MM.1S (cell line): ENCODE data around the gene FKBP14.
"Not testable (repeated sequence)": the region's sequence is repeated elsewhere in the genome, so short reads cannot be mapped to it uniquely, and the experiment has no call there.

ENCODE experiments used
- DNase-seq: peaks from one replicate; pipeline ENCODE4 v3.0.0-alpha.2; 2015
- H2AFZ ChIP-seq: fragments of 300-600 bp; sonication (generic); 2 replicates; pipeline ENCODE4 v1.6.0; 2016; ENCODE audit warnings: antibody characterized with exemption, low read length
- H3F3A ChIP-seq: fragments of 300-600 bp; sonication (generic); 2 replicates; pipeline ENCODE4 v1.6.1; 2016; ENCODE audit warnings: mild to moderate bottlenecking, antibody characterized with exemption, low read length, moderate library complexity, mixed read lengths; ENCODE audit not compliant: insufficient read depth
- H3K27ac ChIP-seq: fragments of 300-600 bp; sonication (generic); 2 replicates; pipeline ENCODE4 v1.5.1; 2016; ENCODE audit warnings: mild to moderate bottlenecking, low read length
- H3K27me3 ChIP-seq: fragments of 300-600 bp; sonication (generic); replicated peaks from 2 replicates; pipeline ENCODE4 v1.6.0; 2016; ENCODE audit warnings: low read length; ENCODE audit not compliant: insufficient read depth
- H3K36me3 ChIP-seq: fragments of 300-600 bp; sonication (generic); replicated peaks from 2 replicates; pipeline ENCODE4 v1.6.1; 2016; ENCODE audit warnings: mild to moderate bottlenecking, low read length, mixed read lengths; ENCODE audit not compliant: insufficient read depth
- H3K4me1 ChIP-seq: fragments of 300-600 bp; sonication (generic); 2 replicates; pipeline ENCODE4 v1.6.1; 2016; ENCODE audit warnings: low read length, mixed read lengths
- H3K4me2 ChIP-seq: fragments of 300-600 bp; sonication (generic); 2 replicates; pipeline ENCODE4 v1.6.0; 2016; ENCODE audit warnings: low read depth, low read length
- H3K4me3 ChIP-seq: fragments of 300-600 bp; sonication (generic); 2 replicates; pipeline ENCODE4 v1.5.1; 2016; ENCODE audit warnings: low read length, mixed read lengths
- H3K79me2 ChIP-seq: fragments of 300-600 bp; sonication (generic); 2 replicates; pipeline ENCODE4 v1.6.1; 2016; ENCODE audit warnings: mixed run types, low read length, mixed read lengths
- H3K9ac ChIP-seq: fragments of 300-600 bp; sonication (generic); 2 replicates; pipeline ENCODE4 v1.6.1; 2016; ENCODE audit warnings: low read length, mixed read lengths
- H3K9me2 ChIP-seq: fragments of 300-600 bp; sonication (generic); replicated peaks from 2 replicates; pipeline ENCODE4 v1.6.1; 2016; ENCODE audit warnings: mild to moderate bottlenecking, low read length, mixed read lengths; ENCODE audit not compliant: insufficient read depth
- H3K9me3 ChIP-seq: fragments of 300-600 bp; sonication (generic); replicated peaks from 2 replicates; pipeline ENCODE4 v1.6.1; 2016; ENCODE audit warnings: mild to moderate bottlenecking, low read length, mixed read lengths; ENCODE audit not compliant: insufficient read depth
- H4K20me1 ChIP-seq: fragments of 300-600 bp; sonication (generic); 2 replicates; pipeline ENCODE4 v1.6.1; 2016; ENCODE audit warnings: mild to moderate bottlenecking, low read length, moderate library complexity, mixed read lengths; ENCODE audit not compliant: insufficient read depth
- CTCF ChIP-seq: fragments of 300-600 bp; sonication (generic); IDR thresholded peaks from 2 replicates; pipeline ENCODE4 v1.5.1; 2016; ENCODE audit warnings: antibody characterized with exemption, low read length, mixed read lengths
- EZH2 ChIP-seq: fragments of 300-600 bp; sonication (generic); optimal IDR thresholded peaks from 2 replicates; pipeline ENCODE3; 2017; ENCODE audit warnings: low read depth, mild to moderate bottlenecking, antibody characterized with exemption, low read length, mixed read lengths
- EZH2phosphoT487 ChIP-seq: fragments of 300-600 bp; sonication (generic); IDR thresholded peaks from 2 replicates; pipeline ENCODE4 v1.6.1; 2018; ENCODE audit warnings: antibody characterized with exemption, low read length

The FKBP14 gene

GRCh38 chr7:29965030-29965429, 61.5 kb downstream of the FKBP14 start:
- H3K79me2 ChIP-seq = no peaks in the 10 kb centered on the region
- no peak for DNase-seq
- no peaks in the 10 kb centered on the region for H3K36me3 ChIP-seq
- H3K9me3 ChIP-seq = no peaks in the 10 kb centered on the region
- no peaks in the 10 kb centered on the region for H3K4me1 ChIP-seq
- H3K4me3 ChIP-seq = no peak overlapping the region
- H3K4me2 ChIP-seq = no peak overlapping the region
- no peaks in the 10 kb centered on the region for H3K27me3 ChIP-seq
- no peak overlapping the region for H2AFZ ChIP-seq
- TF ChIP-seq EZH2 (no peak), EZH2phosphoT487 (no peak), CTCF (no peak)
- H3F3A ChIP-seq = no peaks in the 10 kb centered on the region
- H4K20me1 ChIP-seq = no peaks in the 10 kb centered on the region
- no peaks in the 10 kb centered on the region for H3K9me2 ChIP-seq
- no peak overlapping the region for H3K27ac ChIP-seq
- no peak overlapping the region for H3K9ac ChIP-seq

GRCh38 chr7:29962035-29962434, 64.5 kb downstream of the FKBP14 start:
- Histone ChIP-seq H3K27ac (no peak overlapping the region), H3K27me3 (no peaks in the 10 kb centered on the region), H3K9me3 (no peaks in the 10 kb centered on the region), H3K9me2 (no peaks in the 10 kb centered on the region), H2AFZ (no peak overlapping the region), H3K4me3 (no peak overlapping the region), H3F3A (no peaks in the 10 kb centered on the region), H3K4me1 (no peaks in the 10 kb centered on the region), H3K36me3 (no peaks in the 10 kb centered on the region), H4K20me1 (no peaks in the 10 kb centered on the region), H3K9ac (no peak overlapping the region), H3K79me2 (no peaks in the 10 kb centered on the region), H3K4me2 (no peak overlapping the region)
- TF ChIP-seq CTCF (no peak), EZH2phosphoT487 (no peak), EZH2 (no peak)
- no peak for DNase-seq

GRCh38 chr7:29961611-29962010, 64.9 kb downstream of the FKBP14 start:
- H3K9me2 ChIP-seq, H3K27me3 ChIP-seq, H2AFZ ChIP-seq, H3K4me3 ChIP-seq, H3K27ac ChIP-seq, H4K20me1 ChIP-seq, H3K9me3 ChIP-seq, DNase-seq, H3F3A ChIP-seq, H3K4me2 ChIP-seq, H3K79me2 ChIP-seq, H3K9ac ChIP-seq, H3K4me1 ChIP-seq, H3K36me3 ChIP-seq: not testable (repeated sequence)
